Kidney epithelial cell (primary cell): ENCODE results near the gene LMNA. TPM values are rescaled to one million over a fixed set of nuclear protein-coding genes. Genes with fewer than 3 reads are reported as not detected.
A peak's percentile ranks its signal among the peaks of the same experiment; 100 is the strongest.

ENCODE experiments used
- DNase-seq: peaks from one replicate; pipeline ENCODE4 v3.0.0-alpha.2; 2010; ENCODE audit warnings: low read depth
- H3K27me3 ChIP-seq: 2 replicates; pipeline ENCODE4 v1.6.0; 2011; ENCODE audit warnings: low read length; ENCODE audit not compliant: control insufficient read depth, insufficient read depth
- H3K36me3 ChIP-seq: 2 replicates; pipeline ENCODE4 v1.5.1; 2011; ENCODE audit warnings: low read length; ENCODE audit not compliant: control insufficient read depth, insufficient read depth
- H3K4me3 ChIP-seq: 2 replicates; pipeline ENCODE4 v1.5.1; 2011; ENCODE audit warnings: low read depth, mild to moderate bottlenecking, control low read depth, low read length
- CTCF ChIP-seq: IDR thresholded peaks from 2 replicates; pipeline ENCODE4 v1.5.1; 2011; ENCODE audit warnings: mild to moderate bottlenecking, moderate library complexity, low read length, control low read depth, inconsistent platforms; ENCODE audit not compliant: insufficient read depth, poor library complexity, severe bottlenecking
- total RNA-seq: library from RNA; depleted of rRNA; stranded (reverse); fragments of >200 nt; gene quantifications from 2 replicates; pipeline ENCODE4 v1.2.3, GENCODE V29; 2015

Gene LMNA
- total RNA-seq, 1 donor from 2014 or later, result 280 TPM

- Histone ChIP-seq H3K27me3 (no peaks in the 10 kb centered on the region), H3K4me3 (peak overlapping the region; percentile 72), H3K36me3 (no peaks in the 10 kb centered on the region)
- DNase-seq, result no peak
- TF ChIP-seq CTCF, result no peak
Measured at GRCh38 chr1:156083800-156084790, 30.4 kb upstream of the LMNA start.

- no peaks in the 10 kb centered on the region for H3K36me3 ChIP-seq
- H3K4me3 ChIP-seq, result no peak overlapping the region
- no peaks in the 10 kb centered on the region for H3K27me3 ChIP-seq
- no peak for TF ChIP-seq CTCF
- no peak for DNase-seq
Measured at GRCh38 chr1:156086256-156086662, 28.3 kb upstream of the LMNA start.

- Histone ChIP-seq H3K27me3 (no peaks in the 10 kb centered on the region), H3K4me3 (no peak overlapping the region), H3K36me3 (no peaks in the 10 kb centered on the region)
- no peak for DNase-seq
- no peak for TF ChIP-seq CTCF
Measured at GRCh38 chr1:156089704-156090103, 24.8 kb upstream of the LMNA start.

GRCh38 chr1:156090138-156090839 is 24.2 kb upstream of the LMNA start:
- no peak for DNase-seq
- no peaks in the 10 kb centered on the region for H3K36me3 ChIP-seq
- no peak for TF ChIP-seq CTCF
- H3K4me3 ChIP-seq, result no peak overlapping the region
- no peaks in the 10 kb centered on the region for H3K27me3 ChIP-seq

- H3K27me3 ChIP-seq, result no peaks in the 10 kb centered on the region
- TF ChIP-seq CTCF, result peak; percentile 83
- no peak for DNase-seq
- no peak overlapping the region for H3K4me3 ChIP-seq
- H3K36me3 ChIP-seq, result no peaks in the 10 kb centered on the region
Measured at GRCh38 chr1:156090840-156091188, 23.7 kb upstream of the LMNA start.

- Histone ChIP-seq H3K4me3 (no peak overlapping the region), H3K36me3 (no peaks in the 10 kb centered on the region), H3K27me3 (no peaks in the 10 kb centered on the region)
- TF ChIP-seq CTCF, result no peak
- DNase-seq, result no peak
Measured at GRCh38 chr1:156091610-156092009, 22.9 kb upstream of the LMNA start.
